DOHH2 (cell line): Measurements from ENCODE around the gene DISC1.

ENCODE experiments used
- EZH2phosphoT487 ChIP-seq: fragments of 200-600 bp; sonication (generic); IDR thresholded peaks from 2 replicates; pipeline ENCODE4 v1.6.1; 2017; ENCODE audit warnings: borderline replicate concordance, mild to moderate bottlenecking, antibody characterized with exemption, low read length, moderate library complexity, mixed read lengths
- TF ChIP-seq, protein P1 (sequence below): fragments of 200-600 bp; sonication (generic); IDR thresholded peaks from one replicate; pipeline ENCODE4 v1.5.1; 2014; ENCODE audit warnings: antibody characterized with exemption, mild to moderate bottlenecking, low read depth, low read length; ENCODE audit not compliant: poor library complexity, severe bottlenecking

DNA sequence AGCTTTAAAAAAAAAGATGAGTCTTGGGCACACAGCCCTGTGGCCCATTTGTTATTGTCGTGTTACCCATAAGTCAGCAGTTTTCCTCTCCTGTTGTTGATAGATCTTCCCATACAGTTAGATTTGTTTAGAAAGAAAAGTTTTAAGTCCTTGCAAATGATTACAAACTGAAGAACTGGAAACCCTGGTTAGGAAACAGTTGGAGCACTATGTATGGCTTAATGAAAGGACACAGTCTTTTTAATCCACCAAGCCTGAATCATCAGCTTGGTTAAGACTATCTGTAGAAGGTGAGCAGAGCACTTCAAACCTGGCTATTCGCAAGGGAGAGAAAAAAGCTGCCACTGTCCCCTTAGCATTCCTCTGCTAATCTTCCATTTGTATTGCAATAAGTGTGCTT is 241.0 kb downstream of the DISC1 start:
- TF ChIP-seq, protein P1, sequence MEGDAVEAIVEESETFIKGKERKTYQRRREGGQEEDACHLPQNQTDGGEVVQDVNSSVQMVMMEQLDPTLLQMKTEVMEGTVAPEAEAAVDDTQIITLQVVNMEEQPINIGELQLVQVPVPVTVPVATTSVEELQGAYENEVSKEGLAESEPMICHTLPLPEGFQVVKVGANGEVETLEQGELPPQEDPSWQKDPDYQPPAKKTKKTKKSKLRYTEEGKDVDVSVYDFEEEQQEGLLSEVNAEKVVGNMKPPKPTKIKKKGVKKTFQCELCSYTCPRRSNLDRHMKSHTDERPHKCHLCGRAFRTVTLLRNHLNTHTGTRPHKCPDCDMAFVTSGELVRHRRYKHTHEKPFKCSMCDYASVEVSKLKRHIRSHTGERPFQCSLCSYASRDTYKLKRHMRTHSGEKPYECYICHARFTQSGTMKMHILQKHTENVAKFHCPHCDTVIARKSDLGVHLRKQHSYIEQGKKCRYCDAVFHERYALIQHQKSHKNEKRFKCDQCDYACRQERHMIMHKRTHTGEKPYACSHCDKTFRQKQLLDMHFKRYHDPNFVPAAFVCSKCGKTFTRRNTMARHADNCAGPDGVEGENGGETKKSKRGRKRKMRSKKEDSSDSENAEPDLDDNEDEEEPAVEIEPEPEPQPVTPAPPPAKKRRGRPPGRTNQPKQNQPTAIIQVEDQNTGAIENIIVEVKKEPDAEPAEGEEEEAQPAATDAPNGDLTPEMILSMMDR: no peak
- TF ChIP-seq EZH2phosphoT487: no peak
